Activated CD4-positive, alpha-beta T cell treated with anti-CD3 and anti-CD28 coated beads for 36 hours (primary cell): ENCODE data around the gene TCF4. TPM values are rescaled to one million over a fixed set of nuclear protein-coding genes. Genes with fewer than 3 reads are reported as not detected.
"Not testable (repeated sequence)": the region's sequence is repeated elsewhere in the genome, so short reads cannot be mapped to it uniquely, and the experiment has no call there.

ENCODE experiments used
- ATAC-seq: fragments of 200-7000 bp; cut with Tn5 transposase; one replicate; pipeline ENCODE4 v1.10.0; 2021; ENCODE audit warnings: mild to moderate bottlenecking, moderate library complexity
- CTCF ChIA-PET: fragments of 350-600 bp; sonication (Branson Sonifier 250); formaldehyde crosslinking; loops from one replicate; lab custom pipeline; 2021; ENCODE audit warnings: antibody characterized with exemption; lab: Charles Lee
- POLR2A ChIA-PET: fragments of 350-600 bp; sonication (Branson Sonifier 250); formaldehyde crosslinking; loops from one replicate; lab custom pipeline; 2021; ENCODE audit warnings: antibody characterized with exemption, inconsistent platforms; lab: Charles Lee
- DNase-seq: peaks from one replicate; pipeline ENCODE4 v3.0.0-alpha.2; 2020
- H3K27ac Mint-ChIP-seq: one replicate; pipeline ENCODE4 v1.8.0; 2021; ENCODE audit warnings: mixed read lengths
- H3K27me3 Mint-ChIP-seq: one replicate; pipeline ENCODE4 v1.8.0; 2021; ENCODE audit warnings: mixed read lengths
- H3K36me3 Mint-ChIP-seq: one replicate; pipeline ENCODE4 v1.8.0; 2021; ENCODE audit warnings: low read depth, mixed read lengths
- H3K4me1 Mint-ChIP-seq: one replicate; pipeline ENCODE4 v1.8.0; 2021; ENCODE audit warnings: mixed read lengths
- H3K4me3 Mint-ChIP-seq: one replicate; pipeline ENCODE4 v1.8.0; 2021; ENCODE audit warnings: mild to moderate bottlenecking, moderate library complexity, mixed read lengths
- H3K9me3 Mint-ChIP-seq: one replicate; pipeline ENCODE4 v1.8.0; 2021; ENCODE audit warnings: low read depth, mixed read lengths
- intact Hi-C, 2 experiments: fragments of 100-400 bp; cut with DNase I in 1 of 2; cut with micrococcal nuclease in 1 of 2; formaldehyde crosslinking; loops; one replicate each; pipeline versions ENCODE4 v1.14.2 to v1.15.1; 2022 to 2024; cut with DNase I, micrococcal nuclease
- total RNA-seq, 2 experiments: library from RNA; stranded (reverse); gene quantifications; one replicate each; pipeline ENCODE4 v1.2.3, GENCODE V29; 2021

Gene TCF4
- total RNA-seq, 2 experiments from 2014 or later: 0.69 to 1.9 TPM

DNA sequence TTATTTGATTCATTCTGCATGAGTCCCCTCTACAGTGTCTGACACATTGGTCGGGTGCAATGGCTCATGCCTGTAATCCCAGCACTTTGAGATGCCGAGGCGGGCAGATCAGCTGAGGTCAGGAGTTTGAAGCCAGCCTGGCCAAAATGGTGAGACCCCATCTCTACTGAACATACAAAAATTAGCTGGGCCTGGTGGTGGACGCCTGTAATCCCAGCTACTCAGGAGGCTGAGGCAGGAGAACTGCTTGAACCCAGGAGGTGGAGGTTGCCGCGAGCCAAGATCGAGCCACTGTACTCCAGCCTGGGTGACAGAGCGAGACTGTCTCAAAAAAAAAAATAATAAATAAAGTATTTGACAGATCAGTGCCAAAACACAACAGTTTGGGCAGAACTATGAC is 118.9 kb downstream of the TCF4 start:
- H3K9me3 Mint-ChIP-seq, CTCF ChIA-PET, H3K27ac Mint-ChIP-seq, ATAC-seq, POLR2A ChIA-PET, H3K36me3 Mint-ChIP-seq, DNase-seq, H3K27me3 Mint-ChIP-seq, intact Hi-C loops, H3K4me1 Mint-ChIP-seq, H3K4me3 Mint-ChIP-seq: not testable (repeated sequence)

DNA sequence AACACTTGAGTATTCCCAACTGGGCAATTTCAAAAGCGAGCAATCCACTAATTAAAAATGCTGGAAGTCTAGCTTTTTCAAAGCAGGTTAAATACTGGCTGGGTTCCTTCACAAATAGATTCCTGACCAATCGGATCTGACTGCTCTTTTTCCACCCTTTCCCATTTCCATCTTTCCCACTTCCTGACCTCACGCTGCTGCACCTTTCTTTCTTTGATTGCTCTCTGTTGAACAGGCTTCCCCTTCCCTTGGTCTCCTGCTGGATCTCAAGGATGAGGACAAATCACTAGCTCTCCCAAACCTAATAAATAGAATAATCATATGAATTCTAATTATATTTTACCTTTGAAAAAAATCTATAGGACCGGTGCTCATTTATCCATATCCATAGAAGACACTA is 121.2 kb downstream of the TCF4 start:
- ChIA-PET POLR2A (no interaction called here), CTCF (interaction anchor here (0.8 kb wide), 1 partner anchor 48 kb away, joined by 3 read pairs; no protein-coding TSS in a partner anchor)
- no peak for DNase-seq
- Mint-ChIP-seq H3K4me1 (no peaks in the 10 kb centered on the region), H3K27ac (no peak overlapping the region), H3K4me3 (no peak overlapping the region), H3K27me3 (peaks cover 5% of the 10 kb centered on the region), H3K9me3 (no peaks in the 10 kb centered on the region), H3K36me3 (no peaks in the 10 kb centered on the region)
- intact Hi-C loops: no loop called here
- ATAC-seq: no peak

DNA sequence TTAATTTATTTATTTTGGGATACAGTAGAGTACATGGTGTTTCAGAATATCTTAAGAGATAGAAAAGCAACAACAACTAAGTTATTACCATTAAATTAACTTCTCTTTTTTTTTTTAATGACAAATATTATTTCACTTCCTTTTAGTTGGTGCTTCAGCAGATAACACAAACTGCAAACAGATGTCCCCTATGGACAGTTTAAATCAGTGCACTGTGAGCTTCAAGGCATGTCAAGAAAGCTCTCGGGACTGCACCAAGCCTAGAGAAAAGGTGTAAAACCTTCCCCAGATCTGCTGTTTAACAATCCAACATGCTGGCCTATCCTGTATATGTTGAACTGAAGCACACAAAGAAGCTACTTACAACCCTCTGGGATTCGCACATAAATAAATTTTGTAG is 122.7 kb downstream of the TCF4 start:
- ChIA-PET POLR2A (no interaction called here), CTCF (no interaction called here)
- no peaks in the 10 kb centered on the region for H3K4me1 Mint-ChIP-seq
- DNase-seq (no peak), ATAC-seq (no peak)
- H3K27me3 Mint-ChIP-seq: peaks cover 5% of the 10 kb centered on the region
- no peaks in the 10 kb centered on the region for H3K9me3 Mint-ChIP-seq
- H3K27ac Mint-ChIP-seq: no peak overlapping the region
- no peak overlapping the region for H3K4me3 Mint-ChIP-seq
- no peaks in the 10 kb centered on the region for H3K36me3 Mint-ChIP-seq
- intact Hi-C loops: no loop called here

DNA sequence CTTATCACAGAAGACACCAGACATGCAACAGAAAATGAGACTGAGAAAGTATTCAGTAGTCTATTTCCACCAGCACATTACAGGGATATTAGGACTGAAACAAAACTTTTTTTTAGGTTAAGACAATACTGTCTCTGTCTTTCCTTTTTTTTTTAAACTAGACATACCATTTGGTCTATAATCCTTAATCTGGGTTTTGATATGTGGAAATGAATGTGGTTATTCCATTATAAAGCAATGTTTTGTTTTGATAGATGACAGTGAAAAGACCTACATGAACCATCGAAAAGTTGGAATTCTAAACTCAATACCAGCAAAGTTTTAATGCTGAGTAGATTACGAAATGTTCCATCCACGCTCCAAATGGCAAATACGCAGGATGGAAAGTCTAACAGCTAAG is 123.4 kb downstream of the TCF4 start:
- H3K27me3 Mint-ChIP-seq: peaks cover 5% of the 10 kb centered on the region
- ATAC-seq: no peak

GRCh38 chr18:55462652-55463051 is 125.3 kb downstream of the TCF4 start:
- no peak overlapping the region for H3K4me3 Mint-ChIP-seq
- H3K27ac Mint-ChIP-seq: no peak overlapping the region
- H3K4me1 Mint-ChIP-seq: no peaks in the 10 kb centered on the region
- no peaks in the 10 kb centered on the region for H3K9me3 Mint-ChIP-seq
- ChIA-PET CTCF (interaction anchor here (1.2 kb wide), 1 partner anchor 20 kb away, joined by 3 read pairs; no protein-coding TSS in a partner anchor), POLR2A (no interaction called here)
- no peaks in the 10 kb centered on the region for H3K36me3 Mint-ChIP-seq
- DNase-seq: no peak
- intact Hi-C loops: no loop called here
- peaks cover 4% of the 10 kb centered on the region for H3K27me3 Mint-ChIP-seq
- no peak for ATAC-seq

More for the DNA sequence above, 123.4 kb downstream of the TCF4 start:
- intact Hi-C loops: no loop called here
- Mint-ChIP-seq H3K4me3 (no peak overlapping the region), H3K36me3 (no peaks in the 10 kb centered on the region), H3K9me3 (no peaks in the 10 kb centered on the region), H3K4me1 (no peaks in the 10 kb centered on the region), H3K27ac (no peak overlapping the region)
- ChIA-PET POLR2A (no interaction called here), CTCF (no interaction called here)
- no peak for DNase-seq

DNA sequence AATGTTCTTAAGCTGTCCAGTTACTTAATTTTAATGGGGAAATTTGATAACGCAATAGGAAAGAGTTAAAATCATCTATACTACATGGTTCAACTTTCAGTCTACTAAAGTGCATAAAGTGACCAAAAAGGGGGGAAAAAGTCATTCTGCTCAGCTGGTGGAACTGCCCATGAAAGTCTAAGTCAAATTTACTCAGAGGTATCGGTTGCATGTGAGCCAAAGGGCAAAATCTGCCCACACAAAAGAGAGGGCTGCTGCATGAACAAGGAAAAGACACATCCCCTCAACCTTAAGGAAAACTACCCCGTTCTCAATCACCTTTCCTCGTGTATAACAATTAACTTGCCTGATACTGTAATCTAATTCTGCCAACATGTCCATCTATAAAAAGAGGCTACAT is 126.1 kb downstream of the TCF4 start:
- ChIA-PET CTCF (interaction anchor here (1.2 kb wide), 1 partner anchor 19 kb away, joined by 3 read pairs; no protein-coding TSS in a partner anchor), POLR2A (no interaction called here)
- DNase-seq (no peak), ATAC-seq (no peak)
- H3K9me3 Mint-ChIP-seq: no peaks in the 10 kb centered on the region
- H3K27me3 Mint-ChIP-seq: peaks cover 1% of the 10 kb centered on the region
- no peak overlapping the region for H3K4me3 Mint-ChIP-seq
- H3K27ac Mint-ChIP-seq: no peak overlapping the region
- intact Hi-C loops: no loop called here
- no peaks in the 10 kb centered on the region for H3K4me1 Mint-ChIP-seq
- no peaks in the 10 kb centered on the region for H3K36me3 Mint-ChIP-seq

DNA sequence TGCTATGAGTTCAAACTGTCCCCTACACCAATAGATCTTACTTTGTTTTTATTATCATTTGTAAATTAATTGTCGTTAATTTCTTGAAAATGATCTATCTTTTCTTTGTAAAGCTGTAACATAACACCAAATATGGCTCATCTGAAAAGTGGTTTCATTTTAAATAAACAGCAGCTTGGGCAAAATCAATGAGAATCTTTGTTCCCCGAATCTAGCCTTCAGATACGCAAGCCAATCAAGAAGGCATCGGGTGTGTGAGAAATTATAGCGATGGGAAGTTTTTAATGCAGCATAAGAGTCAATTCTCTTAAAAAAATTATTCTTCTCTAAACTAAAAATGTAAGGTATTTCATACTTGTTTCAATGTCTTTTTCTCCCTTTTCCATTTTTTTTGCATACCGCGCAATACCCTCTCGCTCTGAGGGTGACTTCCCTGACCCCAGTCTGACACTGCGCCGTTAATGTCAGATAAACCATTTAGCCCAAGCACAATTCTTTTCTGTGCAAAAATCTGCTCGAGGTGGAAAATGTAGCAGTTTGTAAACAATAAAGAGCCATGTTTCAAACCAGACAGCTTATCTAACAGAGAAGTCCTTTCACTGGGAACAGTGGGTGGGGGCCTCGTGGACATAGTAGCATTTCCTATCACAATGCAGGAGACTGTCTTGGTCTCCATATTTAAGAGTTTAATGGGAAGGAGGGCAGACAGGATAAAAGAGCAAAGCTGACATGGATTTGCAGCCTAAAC is 129.4 kb downstream of the TCF4 start:
- no peaks in the 10 kb centered on the region for H3K27me3 Mint-ChIP-seq
- ATAC-seq (no peak), DNase-seq (no peak)
- H3K36me3 Mint-ChIP-seq: no peaks in the 10 kb centered on the region
- POLR2A ChIA-PET: no interaction called here
- H3K9me3 Mint-ChIP-seq: no peaks in the 10 kb centered on the region
- CTCF ChIA-PET: interaction anchor here (1.2 to 1.4 kb wide), 2 partner anchors 40 to 42 kb away, joined by 3 read pairs; no protein-coding TSS in a partner anchor
- intact Hi-C loops: no loop called here
- H3K4me1 Mint-ChIP-seq: no peaks in the 10 kb centered on the region
- no peak overlapping the region for H3K27ac Mint-ChIP-seq
- H3K4me3 Mint-ChIP-seq: no peak overlapping the region

- ATAC-seq (no peak), DNase-seq (no peak)
- Mint-ChIP-seq H3K27ac (no peak overlapping the region), H3K4me1 (no peaks in the 10 kb centered on the region), H3K9me3 (no peaks in the 10 kb centered on the region), H3K36me3 (no peaks in the 10 kb centered on the region), H3K4me3 (no peak overlapping the region), H3K27me3 (no peaks in the 10 kb centered on the region)
- CTCF ChIA-PET: interaction anchor here (0.7 to 0.8 kb wide), 2 partner anchors 8 to 111 kb away, joined by 3 to 4 read pairs; no protein-coding TSS in a partner anchor
- intact Hi-C loops: no loop called here
- POLR2A ChIA-PET: no interaction called here
Measured at GRCh38 chr18:55457028-55457427, 131.0 kb downstream of the TCF4 start.

DNA sequence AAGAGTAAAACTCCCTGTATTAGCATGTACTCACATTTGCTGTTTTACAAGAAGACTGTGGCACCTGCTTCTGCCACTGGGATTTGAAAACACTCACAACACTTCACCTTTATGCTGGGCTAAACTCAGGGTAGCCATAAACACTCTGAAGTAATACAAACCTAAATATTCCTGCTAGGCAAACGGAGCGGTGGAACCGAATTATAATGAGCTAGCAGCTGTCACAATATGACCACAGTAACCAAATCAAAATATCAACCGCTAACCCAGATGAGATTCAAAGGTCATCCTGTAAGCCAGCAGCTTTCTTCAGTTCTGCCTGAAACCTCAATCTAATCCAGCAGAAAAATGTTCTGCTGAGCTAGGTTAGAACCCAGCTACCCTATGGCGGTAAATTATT is 132.1 kb downstream of the TCF4 start:
- DNase-seq: no peak
- Mint-ChIP-seq H3K4me1 (no peaks in the 10 kb centered on the region), H3K9me3 (no peaks in the 10 kb centered on the region), H3K36me3 (no peaks in the 10 kb centered on the region), H3K27ac (no peak overlapping the region), H3K4me3 (no peak overlapping the region), H3K27me3 (no peaks in the 10 kb centered on the region)
- ATAC-seq: no peak
- CTCF ChIA-PET: no interaction called here
- POLR2A ChIA-PET: no interaction called here
- intact Hi-C loops: no loop called here

DNA sequence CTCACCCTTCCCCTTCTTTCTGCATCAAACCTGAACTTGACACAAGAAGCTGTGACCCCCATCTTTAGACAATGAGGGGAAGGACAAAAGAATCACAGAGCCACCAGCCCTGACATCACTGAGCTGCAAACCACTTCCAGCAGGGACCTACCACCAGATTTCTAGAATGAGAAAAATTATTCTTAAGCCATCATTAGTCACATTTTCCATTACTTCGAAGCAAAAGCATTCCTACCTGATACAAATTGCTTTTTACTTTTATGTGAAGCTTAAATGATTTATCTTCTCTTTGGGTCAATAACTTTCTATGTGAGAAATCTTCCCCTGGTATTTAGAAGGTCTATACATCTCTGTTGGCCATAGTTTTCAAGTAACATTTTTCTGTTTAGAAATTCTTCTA is 134.8 kb downstream of the TCF4 start:
- CTCF ChIA-PET: no interaction called here
- POLR2A ChIA-PET: no interaction called here

GRCh38 chr18:55452123-55452611 is 135.8 kb downstream of the TCF4 start:
- DNase-seq: no peak
- intact Hi-C loops: no loop called here
- no peaks in the 10 kb centered on the region for H3K9me3 Mint-ChIP-seq
- H3K36me3 Mint-ChIP-seq: no peaks in the 10 kb centered on the region
- ChIA-PET POLR2A (interaction anchor here (0.7 kb wide), 1 partner anchor 175 kb away, joined by 4 read pairs; no protein-coding TSS in a partner anchor), CTCF (interaction anchor here (1.2 kb wide), 1 partner anchor 53 kb away, joined by 3 read pairs; no protein-coding TSS in a partner anchor)
- no peak overlapping the region for H3K27ac Mint-ChIP-seq
- no peak overlapping the region for H3K4me3 Mint-ChIP-seq
- no peak for ATAC-seq
- no peaks in the 10 kb centered on the region for H3K4me1 Mint-ChIP-seq
- H3K27me3 Mint-ChIP-seq: no peaks in the 10 kb centered on the region

More for the DNA sequence above, 134.8 kb downstream of the TCF4 start:
- intact Hi-C loops: no loop called here
- no peak for DNase-seq
- H3K27me3 Mint-ChIP-seq: no peaks in the 10 kb centered on the region
- H3K36me3 Mint-ChIP-seq: no peaks in the 10 kb centered on the region
- ATAC-seq: no peak
- no peak overlapping the region for H3K27ac Mint-ChIP-seq
- H3K4me3 Mint-ChIP-seq: no peak overlapping the region
- no peaks in the 10 kb centered on the region for H3K9me3 Mint-ChIP-seq
- no peaks in the 10 kb centered on the region for H3K4me1 Mint-ChIP-seq
